ENCODE results near the gene TAS2R20.

GRCh38 chr12:11015775-11016430, 17.8 kb upstream of the TAS2R20 start:
- TF ChIP-seq CTCF (IDR thresholded peaks at IDR 0.05) (no peak), POLR2A (IDR thresholded peaks at IDR 0.05) (no peak)

Measured in Peyer's patch (tissue), 4 donors.